NCI-H1105 treated with DMSO at 0.1 percent for 48 hours (cell line): ENCODE data around the gene SLC25A26.
"Not testable (repeated sequence)": the region's sequence is repeated elsewhere in the genome, so short reads cannot be mapped to it uniquely, and the experiment has no call there.

Experiments used
- DNase-seq: peaks from one replicate; lab custom pipeline; 2025; lab: John Stamatoyannopoulos, UW

SLC25A26 gene

GRCh38 chr3:66411474-66411873, 190.7 kb downstream of the SLC25A26 start:
- no peak for DNase-seq

GRCh38 chr3:66411961-66412887, 191.4 kb downstream of the SLC25A26 start:
- DNase-seq = no peak

GRCh38 chr3:66413151-66413751, 192.4 kb downstream of the SLC25A26 start:
- no peak for DNase-seq

GRCh38 chr3:66414846-66415245, 194.0 kb downstream of the SLC25A26 start:
- no peak for DNase-seq

- DNase-seq = no peak
Observed at GRCh38 chr3:66415867-66416428, 195.1 kb downstream of the SLC25A26 start.

- no peak for DNase-seq
Observed at GRCh38 chr3:66416556-66417304, 195.9 kb downstream of the SLC25A26 start.

GRCh38 chr3:66418475-66418931, 197.7 kb downstream of the SLC25A26 start:
- no peak for DNase-seq

GRCh38 chr3:66419036-66419435, 198.2 kb downstream of the SLC25A26 start:
- no peak for DNase-seq

GRCh38 chr3:66421144-66421543, 200.3 kb downstream of the SLC25A26 start:
- DNase-seq = not testable (repeated sequence)

- DNase-seq = not testable (repeated sequence)
Observed at GRCh38 chr3:66421893-66422292, 201.1 kb downstream of the SLC25A26 start.

GRCh38 chr3:66423791-66424190, 203.0 kb downstream of the SLC25A26 start:
- no peak for DNase-seq

- DNase-seq = no peak
Observed at GRCh38 chr3:66425032-66425431, 204.2 kb downstream of the SLC25A26 start.

GRCh38 chr3:66425576-66426114, 204.8 kb downstream of the SLC25A26 start:
- no peak for DNase-seq

GRCh38 chr3:66426135-66426534, 205.3 kb downstream of the SLC25A26 start:
- no peak for DNase-seq

- no peak for DNase-seq
Observed at GRCh38 chr3:66427352-66427751, 206.6 kb downstream of the SLC25A26 start.

- DNase-seq = no peak
Observed at GRCh38 chr3:66427951-66428474, 207.2 kb downstream of the SLC25A26 start.
